Esophagus squamous epithelium (tissue), 4 donors: Measurements from ENCODE around the gene FBXL14.

Experiments used
- POLR2A ChIP-seq, 4 donors: fragments of 450-650 bp; IDR thresholded peaks; one replicate each; pipeline ENCODE4 v1.6.1; 2017; ENCODE audit warnings: antibody characterized with exemption in 4 of 4, mild to moderate bottlenecking in 4 of 4, moderate library complexity in 3 of 4
- TF ChIP-seq, protein P1 (sequence below), 6 experiments: fragments of 450-650 bp in 4 of 6; fragments of 200-600 bp in 2 of 6; sonication (generic) in 2 of 6; IDR thresholded peaks; one replicate each; pipeline ENCODE4 v1.5.1; 2016 to 2019; ENCODE audit warnings: antibody characterized with exemption in 6 of 6, mild to moderate bottlenecking in 4 of 6, moderate library complexity in 4 of 6

DNA sequence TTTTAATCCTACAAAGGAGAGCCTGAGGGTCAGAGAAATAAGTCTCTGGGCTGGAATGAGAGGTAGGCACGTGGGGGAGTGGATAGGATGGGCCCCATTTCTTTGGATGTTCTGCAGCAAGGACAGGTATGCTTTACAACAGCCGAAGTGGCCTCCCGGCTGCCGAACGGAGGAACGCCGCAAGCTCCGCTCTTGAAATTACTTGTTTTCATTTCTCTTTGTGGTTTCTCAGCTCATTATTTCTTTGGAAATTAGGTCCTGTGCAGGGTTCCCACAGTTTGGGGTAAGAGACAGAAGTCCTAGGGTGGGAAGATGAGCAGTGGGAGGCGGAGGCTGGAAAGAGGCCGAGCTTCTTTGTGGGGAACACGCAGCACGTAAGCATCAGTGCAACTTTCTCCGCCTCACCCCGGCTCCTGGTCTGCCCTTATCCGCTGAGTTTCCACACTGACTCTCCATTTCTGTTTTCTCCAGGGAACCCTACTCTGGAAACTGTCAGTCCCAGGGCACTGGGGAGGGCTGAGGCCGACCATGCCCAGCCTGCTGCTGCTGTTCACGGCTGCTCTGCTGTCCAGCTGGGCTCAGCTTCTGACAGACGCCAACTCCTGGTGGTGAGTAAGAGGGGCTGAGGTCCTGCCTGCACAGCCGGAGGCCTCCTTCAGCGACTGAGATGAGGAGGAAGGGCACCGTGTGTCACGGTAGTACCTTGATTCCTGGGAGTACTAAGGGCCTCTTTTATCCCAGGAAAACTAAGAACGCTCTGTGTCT, 36.6 kb upstream of the FBXL14 start:
- TF ChIP-seq, protein P1, sequence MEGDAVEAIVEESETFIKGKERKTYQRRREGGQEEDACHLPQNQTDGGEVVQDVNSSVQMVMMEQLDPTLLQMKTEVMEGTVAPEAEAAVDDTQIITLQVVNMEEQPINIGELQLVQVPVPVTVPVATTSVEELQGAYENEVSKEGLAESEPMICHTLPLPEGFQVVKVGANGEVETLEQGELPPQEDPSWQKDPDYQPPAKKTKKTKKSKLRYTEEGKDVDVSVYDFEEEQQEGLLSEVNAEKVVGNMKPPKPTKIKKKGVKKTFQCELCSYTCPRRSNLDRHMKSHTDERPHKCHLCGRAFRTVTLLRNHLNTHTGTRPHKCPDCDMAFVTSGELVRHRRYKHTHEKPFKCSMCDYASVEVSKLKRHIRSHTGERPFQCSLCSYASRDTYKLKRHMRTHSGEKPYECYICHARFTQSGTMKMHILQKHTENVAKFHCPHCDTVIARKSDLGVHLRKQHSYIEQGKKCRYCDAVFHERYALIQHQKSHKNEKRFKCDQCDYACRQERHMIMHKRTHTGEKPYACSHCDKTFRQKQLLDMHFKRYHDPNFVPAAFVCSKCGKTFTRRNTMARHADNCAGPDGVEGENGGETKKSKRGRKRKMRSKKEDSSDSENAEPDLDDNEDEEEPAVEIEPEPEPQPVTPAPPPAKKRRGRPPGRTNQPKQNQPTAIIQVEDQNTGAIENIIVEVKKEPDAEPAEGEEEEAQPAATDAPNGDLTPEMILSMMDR (IDR thresholded peaks at IDR 0.05) = no peak
- no peak for TF ChIP-seq POLR2A (IDR thresholded peaks at IDR 0.05)
